Right lung (tissue), 5 donors: ENCODE data around the gene PIP4K2A. TPM values are rescaled to one million over a fixed set of nuclear protein-coding genes. Genes with fewer than 3 reads are reported as not detected.

Experiments used
- DNase-seq, 2 donors: peaks; one replicate each; pipeline ENCODE4 v3.0.0-alpha.2; 2013
- polyA plus RNA-seq, 5 donors: library from polyadenylated mRNA; unstranded; fragments of 120-200 nt; gene quantifications; one replicate each; pipeline versions ENCODE4 v1.2.1 to v1.2.3, GENCODE V29; 2013; ENCODE audit warnings: inconsistent platforms in 1 of 5, low replicate concordance in 1 of 5; ENCODE audit not compliant: insufficient read length in 5 of 5, insufficient read depth in 1 of 5

PIP4K2A gene
- polyA plus RNA-seq, 5 donors, result 21.2 to 28.7 (median 26.6) TPM

DNA sequence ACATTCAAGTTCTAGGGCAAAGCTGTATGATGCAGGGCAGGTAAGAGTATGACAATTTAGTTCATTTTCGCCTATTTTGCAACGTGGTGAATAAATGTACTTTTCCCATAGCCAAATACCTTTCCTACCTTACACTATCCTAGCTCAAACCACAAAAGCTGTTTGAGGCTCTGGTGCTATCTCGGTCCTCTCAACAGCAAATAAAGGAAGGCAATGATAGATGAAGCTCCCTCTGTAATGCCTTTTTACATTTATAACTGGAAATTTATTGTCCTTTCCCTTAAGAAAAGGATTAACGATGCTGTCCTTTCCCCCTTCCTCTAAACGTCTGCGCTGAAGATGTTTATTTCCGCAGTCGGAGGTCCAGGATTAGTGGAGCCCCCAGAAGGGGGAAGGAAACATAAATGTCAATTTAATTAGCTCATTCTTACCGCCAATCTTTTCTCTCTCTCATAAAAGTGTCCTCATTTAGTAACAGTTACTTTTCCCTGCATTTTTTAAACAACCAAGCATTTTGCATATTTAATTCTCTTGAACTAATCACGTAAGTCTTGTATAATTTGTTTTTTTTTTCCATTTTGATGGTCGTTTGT lies 114.6 kb downstream of the PIP4K2A start:
- no peak for DNase-seq

DNA sequence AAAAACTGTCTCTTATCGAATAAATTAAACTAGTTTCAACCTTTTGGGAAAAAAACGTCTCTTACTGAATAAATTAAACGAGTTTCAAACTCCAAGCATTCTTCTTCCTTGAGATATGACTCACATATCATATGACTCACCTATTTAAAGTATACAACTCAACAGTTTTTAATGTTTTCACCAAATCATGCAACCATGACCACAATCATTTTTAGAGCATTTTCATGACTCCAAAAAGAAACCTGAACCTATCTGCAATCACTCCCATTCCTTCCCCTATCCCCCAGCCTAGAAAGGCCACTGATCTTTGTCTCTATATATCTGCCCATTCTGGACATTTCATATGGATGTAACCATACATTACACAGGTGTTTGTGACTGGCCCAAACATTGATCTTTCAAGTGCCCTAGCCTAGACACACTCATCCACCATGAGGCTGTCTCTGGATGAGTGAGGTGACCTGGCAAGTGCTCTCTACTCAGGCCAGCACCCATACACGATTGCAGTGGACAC lies 115.3 kb downstream of the PIP4K2A start:
- no peak for DNase-seq

DNA sequence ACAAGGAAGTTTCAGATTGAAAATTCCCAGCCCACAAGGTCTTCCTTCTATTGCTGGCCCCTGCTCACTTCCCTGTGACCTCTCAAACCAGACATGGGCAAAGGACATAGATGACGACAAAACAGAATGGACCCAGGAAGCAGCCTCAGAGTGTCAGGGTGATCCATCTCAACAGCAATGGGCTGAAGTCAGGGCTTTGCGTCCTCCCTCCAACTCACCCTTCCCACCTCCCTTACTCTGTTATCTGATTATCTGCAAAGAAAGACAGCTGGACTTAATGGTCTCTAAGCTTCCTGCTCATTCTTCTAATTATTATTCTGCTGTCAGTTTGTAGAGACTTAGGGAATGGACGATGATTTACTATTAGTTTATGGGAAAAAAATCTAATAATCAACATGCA lies 115.9 kb downstream of the PIP4K2A start:
- no peak for DNase-seq

DNA sequence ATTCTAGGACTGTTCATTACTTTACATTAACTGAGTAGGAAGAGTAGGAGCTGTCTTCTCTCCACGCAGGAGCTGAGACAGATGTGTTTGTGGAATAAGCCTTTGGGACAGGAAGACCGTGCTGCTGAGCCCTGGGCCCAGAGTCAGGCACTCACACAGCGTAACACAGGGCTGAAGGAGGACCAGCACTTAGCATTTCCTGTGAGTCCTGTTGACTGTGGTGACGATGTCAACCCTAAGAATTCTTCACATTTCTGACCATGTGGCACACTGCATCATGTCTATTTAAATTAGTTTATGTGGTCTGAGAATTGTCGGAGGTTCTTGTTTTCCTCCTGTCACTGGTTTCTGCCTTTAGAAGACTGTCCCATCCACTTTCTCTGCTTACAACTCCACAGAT lies 117.2 kb downstream of the PIP4K2A start:
- DNase-seq, result no peak

DNA sequence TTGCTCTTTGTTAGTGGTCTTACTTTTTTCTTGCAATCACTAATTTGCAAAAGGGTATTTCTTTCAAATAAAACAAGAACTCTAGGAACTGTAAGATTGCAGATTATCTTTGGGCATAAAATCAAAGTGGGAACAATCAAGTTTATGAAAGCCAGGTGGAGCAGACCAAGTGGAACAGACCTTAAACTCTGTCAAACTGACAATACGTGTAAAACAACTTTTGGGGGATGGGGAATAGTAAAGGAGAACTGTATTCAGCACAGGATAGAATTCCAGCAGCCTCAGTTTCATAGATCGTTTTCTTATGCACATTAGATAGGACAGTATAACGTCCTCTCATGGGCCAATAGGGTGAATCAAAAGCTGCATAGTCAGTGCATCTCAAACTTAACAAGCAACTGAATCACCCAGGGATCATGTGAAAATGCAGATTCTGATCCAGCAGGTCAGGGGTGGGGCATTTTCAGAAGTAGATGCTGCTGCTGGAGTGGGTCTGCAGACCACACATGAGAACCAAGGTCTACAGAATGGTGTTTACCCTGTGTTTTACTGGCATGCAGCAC lies 120.7 kb downstream of the PIP4K2A start:
- no peak for DNase-seq

DNA sequence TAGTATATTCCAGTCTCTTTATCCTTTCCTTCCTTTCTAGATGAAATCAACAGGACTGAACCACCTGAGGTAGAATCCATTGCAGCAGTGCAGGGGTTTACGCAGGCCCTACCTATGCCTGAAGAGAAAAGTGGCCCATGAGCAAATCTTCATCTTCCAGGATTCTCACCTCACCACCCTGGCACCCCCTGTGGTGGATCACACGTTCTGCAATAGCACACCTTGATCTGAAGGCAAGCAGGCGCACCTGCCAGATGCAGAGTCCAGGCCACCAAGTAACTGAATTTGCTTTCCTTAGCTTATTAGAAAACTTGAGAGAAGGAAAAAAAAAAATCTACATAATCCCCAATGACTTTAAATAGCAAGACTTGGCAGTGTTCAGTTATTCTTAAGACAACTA lies 121.4 kb downstream of the PIP4K2A start:
- DNase-seq, result no peak

DNA sequence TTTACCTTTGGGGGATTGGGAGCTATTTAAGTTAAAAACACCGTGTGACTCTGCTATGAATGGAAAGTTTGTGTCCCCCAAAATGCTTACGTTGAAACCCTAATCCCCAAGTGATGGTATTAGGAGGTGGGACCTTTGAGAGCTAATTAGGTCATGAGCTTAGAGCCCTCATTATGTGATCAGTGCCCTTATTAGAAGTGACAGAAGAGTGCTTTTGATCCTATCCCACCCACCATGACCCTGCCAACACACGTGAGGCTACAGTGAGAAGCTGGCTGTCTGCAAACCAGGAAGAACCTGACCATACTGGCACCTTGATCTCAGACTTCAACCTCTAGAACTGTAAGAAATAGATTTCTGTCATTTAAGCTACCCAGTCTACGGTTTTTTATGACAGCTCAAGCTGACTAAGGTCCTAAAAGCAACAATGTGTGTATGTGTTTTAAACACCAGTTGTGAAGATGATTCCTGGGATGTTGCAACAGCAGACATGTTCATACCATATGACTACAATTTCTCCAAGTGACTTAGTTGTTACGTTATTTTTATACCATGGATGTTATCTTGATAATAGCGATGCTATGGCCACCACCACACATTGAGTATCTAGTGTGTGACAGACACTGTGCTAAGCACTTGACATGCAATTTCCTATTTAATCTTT lies 124.4 kb downstream of the PIP4K2A start:
- no peak for DNase-seq

DNA sequence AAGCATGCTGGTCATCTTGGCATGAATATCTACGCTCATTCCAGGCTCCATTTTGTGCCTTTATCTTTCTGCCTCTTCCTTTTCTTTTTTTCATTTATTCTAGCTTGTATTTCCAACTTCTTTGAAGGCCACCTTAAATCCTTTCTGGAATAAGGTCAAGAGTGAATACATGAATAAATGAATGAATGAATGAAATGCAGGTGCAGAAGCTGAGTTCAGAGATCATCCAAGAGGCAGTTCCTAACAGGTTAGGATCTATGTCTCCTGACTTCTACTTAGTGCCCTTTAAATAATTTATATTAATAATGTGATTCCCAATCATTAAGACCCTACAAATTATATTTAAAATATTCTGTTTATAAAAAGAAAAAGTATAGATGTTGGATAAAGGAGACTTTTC lies 125.9 kb downstream of the PIP4K2A start:
- no peak for DNase-seq

DNA sequence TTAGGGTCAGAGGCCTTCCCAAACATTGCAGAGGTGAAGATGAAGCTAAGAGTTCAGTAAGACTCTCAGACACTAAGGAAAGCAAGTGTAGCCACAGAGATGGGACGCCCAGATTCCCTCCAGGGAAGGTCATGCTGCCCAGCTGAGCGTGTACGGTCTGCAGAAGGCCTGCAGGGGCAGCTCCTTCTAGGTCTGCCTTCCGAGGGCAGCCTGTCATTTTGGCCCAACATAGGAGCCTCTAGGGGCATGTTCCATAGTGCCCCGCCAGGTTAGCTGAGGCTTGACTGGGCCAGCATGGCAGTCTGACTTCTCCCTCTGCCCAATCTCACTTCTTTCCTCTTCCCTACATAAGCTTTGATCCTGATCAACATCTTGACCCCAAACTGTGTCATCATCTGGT lies 130.7 kb downstream of the PIP4K2A start:
- DNase-seq, result no peak

DNA sequence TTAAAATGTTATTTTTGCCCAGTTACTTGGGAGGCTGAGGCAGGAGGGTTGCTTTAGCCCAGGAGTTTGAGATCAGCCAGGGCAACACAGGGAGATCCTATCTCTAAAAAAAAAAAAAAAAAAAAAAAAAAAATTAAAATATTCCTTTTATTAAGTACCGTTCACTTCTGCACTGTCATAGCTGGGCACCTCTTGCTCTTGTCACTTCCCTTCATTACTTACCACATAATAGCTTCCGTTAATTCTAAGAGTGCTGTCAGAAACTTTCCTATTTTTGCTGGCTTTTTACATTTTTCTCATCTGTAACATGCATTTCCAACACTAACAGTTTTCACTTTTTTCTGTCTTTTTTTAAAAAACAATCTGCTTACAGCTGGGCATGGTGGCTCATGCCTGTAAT lies 132.9 kb downstream of the PIP4K2A start:
- DNase-seq, result no peak

DNA sequence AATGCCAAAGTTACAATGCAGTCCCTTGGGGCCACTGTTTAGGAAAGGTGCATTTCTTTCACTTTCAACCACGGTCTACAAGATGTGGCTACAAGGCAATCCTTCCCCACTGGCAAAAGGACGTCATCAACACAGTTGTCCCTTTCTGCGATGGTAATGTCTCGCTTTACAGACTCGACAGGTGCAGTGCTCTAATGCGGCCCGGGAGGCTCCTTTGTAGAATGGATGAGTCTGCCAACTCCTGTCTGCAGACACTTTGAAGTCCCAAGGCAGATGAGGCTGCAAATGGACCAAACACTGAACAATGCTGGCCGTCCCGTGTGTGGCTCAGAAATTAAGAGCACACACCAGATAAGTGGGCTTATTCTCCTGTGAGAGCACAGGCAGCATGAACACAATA lies 133.7 kb downstream of the PIP4K2A start:
- DNase-seq, result no peak

DNA sequence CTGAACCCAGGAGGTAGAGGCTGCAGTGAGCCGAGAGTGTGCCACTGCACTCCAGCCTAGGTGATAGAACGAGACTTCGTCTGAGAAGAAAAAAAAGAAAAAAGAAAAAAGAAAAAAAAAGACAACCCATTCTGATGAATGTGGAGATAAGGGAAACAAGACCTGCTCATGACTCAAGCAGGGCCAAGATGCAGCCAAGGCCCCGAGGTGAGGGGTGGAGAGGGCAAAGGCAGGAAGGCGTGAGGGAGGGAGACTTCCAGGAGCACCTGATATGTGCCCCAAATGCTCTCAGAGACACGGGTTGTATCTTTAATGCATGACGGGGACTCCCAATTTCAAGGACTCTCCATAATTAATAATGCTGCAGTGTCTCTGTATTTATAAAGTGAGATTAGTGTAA lies 134.6 kb downstream of the PIP4K2A start:
- no peak for DNase-seq

DNA sequence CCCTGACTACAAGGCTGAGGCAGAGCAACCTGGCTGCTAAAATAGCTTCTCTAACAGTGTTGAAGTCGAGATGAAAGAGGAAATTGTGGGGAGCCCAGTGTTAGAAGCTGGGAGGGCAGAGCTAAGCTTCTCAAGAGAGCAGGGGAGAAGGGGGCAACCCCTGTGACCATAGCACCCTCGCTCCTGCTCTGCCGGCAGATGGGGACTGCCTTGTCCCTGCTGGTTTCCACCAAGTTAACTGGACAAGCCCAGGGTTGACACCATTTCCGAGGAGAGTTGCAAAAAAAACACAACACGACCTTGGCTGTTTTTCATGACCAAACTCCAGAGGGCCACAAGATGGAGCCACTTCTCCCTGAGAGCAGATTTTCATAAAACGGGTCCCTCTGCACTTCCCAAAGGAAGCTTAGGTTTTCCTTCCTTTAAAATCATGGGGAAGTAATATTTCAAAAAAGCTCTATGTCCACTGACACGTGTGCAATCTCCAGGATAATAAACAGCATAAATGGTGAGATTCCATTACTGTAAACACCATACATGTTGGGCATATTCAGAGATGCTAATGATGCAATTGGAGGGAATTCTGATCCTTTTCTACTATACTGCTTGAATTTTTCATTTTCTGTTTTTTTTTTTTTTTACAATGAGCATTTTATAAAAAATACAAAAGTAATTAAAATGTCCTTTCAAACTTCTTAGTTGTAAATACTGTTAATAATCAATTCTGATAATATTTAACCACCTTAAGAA lies 140.4 kb downstream of the PIP4K2A start:
- DNase-seq, result no peak

DNA sequence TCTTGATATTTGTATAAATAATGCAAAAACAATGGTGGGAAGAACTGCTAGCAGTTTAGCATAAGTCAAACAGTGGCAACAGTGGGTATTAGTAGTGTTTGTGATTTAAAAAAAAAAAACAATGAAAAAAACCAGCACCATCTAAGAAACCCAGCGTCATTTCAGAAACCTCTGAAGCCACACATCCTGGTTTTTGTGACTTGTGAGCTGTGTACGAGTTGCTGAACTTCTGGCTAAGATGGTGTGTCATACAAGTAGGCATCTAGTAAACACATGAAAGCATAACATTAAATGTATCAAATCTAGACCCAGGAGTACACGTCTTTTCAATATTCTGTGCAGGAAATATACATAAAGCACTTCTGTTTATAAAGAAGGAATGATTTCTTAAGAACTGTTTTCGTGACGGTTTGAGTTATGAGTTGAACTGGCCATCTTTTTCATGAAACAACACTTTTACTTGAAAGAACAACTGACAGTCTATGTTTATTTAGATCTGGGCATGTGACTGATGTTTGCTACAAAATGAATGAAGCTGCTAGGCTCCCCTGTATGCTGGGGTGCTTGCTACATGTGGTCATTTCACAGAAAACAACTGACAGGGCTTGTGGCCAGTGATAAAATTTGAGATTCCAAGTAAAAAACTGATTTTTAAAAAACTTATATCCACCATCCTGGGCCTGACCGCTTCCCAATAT lies 143.5 kb downstream of the PIP4K2A start:
- DNase-seq, result no peak

DNA sequence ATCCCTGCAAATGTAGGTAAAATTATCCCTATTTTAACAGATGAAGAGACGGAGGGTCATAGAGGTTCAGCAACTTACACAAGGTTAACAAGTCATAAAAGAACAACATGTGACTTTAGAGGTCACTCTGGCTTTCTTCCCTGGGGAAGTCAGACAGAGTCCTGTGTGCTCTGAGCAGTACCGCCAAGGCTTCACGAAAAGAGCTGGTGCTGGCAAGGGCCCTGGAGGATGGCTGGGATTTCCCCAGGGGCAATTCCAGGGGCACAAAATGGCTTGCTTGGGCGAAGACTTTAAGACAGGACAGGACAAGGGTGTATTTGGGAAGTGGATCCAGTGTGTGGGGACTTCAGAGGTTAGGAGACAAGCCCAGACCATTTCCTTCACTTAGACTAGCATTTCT lies 144.1 kb downstream of the PIP4K2A start:
- DNase-seq, result no peak

DNA sequence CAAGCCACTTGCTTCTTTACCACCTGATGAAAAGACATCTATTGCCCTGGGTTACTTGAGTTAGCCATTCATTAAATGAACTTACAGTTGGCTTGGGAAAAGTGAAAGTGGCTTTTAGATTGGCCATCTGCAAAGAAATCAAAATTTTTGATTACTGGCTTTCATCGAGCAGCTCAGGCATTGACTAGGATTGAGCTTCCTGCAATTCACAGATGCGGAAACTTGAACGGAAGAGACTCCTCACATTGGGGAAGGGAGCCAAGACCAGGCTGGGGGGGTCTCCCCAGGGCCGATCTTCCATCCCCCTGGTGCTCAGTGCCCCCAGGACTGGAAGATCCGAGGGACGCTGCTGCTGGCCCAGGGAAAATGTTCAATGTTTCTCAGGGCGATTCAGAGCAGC lies 145.4 kb downstream of the PIP4K2A start:
- no peak for DNase-seq

DNA sequence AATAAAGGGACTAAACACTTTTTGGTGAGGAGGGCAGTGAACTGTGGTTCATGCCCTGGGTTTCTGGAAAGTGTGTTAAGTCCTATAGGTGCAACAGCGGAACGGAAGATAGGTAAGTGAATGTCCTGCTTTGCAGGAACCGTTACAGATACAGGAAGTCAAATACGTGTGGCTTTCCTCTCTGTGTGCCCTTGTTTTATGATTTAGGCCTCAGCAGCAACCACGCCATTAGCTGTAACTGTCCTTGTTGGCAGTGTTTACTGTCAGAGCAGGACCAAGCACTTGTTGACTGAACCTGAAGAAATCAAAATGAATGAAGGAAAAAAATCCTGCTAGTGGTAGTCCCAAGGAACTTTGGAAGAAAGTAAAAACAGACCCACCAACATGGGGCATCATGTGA lies 150.3 kb downstream of the PIP4K2A start:
- DNase-seq, result no peak

DNA sequence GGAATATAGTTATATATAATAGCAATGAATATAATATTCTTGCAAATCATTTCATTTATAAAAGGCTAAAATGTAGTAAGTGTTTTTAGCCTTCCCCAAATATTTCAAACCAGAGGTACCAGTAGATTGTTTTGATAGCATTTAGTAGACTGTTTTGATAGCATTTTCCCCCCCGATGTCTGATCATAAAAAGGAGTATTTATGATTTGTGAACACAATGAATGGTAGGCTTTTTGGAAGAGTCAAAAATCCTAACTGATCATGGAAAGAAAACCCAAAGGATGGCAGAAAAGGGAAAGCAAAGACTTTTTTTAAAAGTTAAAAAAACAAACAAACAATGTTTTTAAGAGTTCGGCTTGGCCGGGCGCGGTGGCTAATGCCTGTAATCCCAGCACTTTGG lies 152.5 kb downstream of the PIP4K2A start:
- no peak for DNase-seq

DNA sequence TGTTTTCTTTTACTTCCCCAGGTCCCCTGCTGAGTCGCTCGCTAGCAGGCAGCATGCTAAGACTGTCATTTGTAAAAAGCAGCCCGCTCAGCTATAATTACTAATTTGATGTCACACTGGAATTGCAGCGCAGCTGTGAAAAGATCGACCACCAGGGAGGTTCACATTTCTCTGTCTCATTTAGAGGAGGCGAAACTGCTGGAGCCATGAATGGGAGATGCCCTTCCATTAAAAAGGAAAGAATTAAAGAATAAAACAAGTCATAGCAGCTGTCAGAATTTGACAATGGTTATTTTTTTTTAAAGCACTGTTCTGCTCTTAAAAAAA lies 153.5 kb downstream of the PIP4K2A start:
- DNase-seq, result no peak

DNA sequence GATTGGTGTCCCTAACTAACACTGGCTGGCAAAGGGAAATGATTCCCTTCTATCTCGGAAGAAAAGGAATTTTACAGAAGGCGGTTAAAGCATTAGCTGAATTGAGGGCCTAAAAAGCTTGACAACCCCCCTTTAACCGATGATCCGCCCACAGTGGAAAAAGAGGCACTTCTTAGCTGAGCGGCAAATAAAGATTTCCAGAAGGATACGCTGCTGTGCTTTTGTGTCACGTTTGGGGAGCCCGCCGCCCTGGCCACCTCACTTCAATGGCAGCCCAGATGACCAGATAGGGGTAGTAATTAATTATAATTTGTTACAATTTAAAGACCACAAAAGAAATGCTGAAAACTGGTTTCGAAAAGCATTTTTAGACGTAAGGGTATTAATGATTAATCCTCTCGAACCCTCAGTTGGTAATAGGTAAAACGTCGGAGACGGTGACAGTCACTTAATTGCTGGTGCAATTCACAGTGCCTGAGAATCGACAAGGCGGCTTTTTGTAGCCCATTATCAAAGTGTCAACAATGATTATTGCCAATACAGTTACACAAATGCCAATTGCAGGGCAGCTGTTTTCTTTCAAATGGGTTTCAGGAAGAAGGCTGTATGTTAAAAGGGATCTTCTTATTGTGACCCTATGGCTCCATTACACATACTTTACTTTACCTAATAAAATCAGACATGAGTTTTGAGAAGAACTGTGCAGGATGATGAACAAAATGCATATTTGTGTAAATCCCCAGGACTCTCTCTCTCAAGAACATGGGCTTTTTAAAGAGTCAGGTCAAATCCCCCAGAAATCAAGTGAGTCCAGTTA lies 154.1 kb downstream of the PIP4K2A start:
- no peak for DNase-seq

DNA sequence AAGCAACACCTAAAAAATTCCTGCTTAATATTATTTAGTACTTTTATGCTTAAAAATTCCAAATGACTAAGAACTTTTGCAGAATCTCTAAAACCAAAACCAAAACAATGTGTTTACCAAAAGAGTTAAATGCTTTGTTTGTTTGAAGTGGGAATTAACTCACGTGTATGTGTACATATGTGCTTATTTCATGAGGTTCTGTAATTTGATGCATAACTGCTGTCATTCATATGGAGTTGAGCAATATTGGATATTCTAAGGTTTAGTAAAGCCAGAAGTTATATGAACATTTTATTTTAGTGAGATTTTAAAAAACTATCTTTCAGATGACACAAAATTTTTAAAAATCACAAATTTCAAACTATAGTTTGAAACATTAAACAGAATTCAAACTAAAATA lies 157.1 kb downstream of the PIP4K2A start:
- no peak for DNase-seq
